HG03571 (cell line): ENCODE data around the gene THSD7B.
"Not testable (repeated sequence)": the region's sequence is repeated elsewhere in the genome, so short reads cannot be mapped to it uniquely, and the experiment has no call there.

ENCODE experiments used
- ATAC-seq: cut with Tn5 transposase; IDR thresholded peaks from one replicate; pipeline ENCODE4 v1.9.1; 2021; ENCODE audit not compliant: unreplicated experiment

The THSD7B gene

DNA sequence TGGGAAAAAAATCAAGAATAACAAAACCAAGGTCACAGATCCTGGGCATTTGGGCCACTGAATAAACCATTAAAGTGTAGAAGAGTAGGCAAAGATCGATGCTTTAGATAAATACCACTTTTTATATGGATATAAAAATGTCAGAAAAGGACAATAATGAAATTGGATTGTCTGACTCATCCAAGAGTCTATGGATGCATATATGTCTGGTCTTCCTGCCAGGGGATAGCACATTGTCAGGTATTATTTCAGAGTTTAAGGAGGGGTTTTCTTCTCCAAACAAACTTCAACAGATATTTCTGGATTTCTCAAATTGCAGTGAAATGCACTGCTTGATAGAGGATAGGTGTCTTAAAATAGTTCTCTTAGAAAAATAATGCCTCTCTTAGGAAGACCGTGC is 466.7 kb downstream of the THSD7B start:
- ATAC-seq: no peak

DNA sequence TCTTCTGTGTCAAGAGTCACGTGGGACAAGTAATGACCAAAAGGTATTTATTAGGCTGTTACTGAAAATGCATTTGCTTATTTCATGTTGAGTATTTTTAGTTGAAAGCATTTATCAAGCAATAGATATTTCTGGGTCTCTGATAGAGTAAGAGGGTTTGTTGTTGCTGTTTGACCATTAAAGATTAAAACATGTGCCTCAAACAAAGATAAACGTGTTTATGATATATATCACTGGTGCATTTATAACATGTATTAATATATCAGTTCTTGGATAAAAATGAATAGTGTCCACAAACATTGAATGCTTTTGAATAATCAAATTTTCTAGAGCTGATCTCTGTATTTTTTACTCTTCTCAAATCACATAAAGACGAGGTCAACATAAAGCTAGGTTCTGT is 467.7 kb downstream of the THSD7B start:
- ATAC-seq: no peak

DNA sequence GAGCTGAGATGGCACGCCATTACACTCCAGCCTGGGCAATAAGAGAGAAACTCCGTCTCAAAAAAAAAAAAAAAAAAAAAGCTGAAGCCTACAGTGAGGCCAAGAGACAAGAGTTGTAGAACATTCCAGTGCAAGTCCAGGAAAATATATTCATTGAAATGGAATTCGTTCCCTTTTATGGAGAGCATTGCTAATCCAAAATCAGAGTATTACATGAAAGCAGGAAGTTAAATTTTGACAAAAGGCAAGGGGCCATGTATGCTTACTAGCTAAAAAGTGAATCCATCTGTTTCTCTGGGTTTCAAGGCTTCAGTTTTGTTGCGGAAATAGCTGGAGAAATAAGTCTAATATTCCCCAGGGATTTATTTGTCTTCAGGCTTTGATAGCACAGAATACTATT is 471.7 kb downstream of the THSD7B start:
- no peak for ATAC-seq

DNA sequence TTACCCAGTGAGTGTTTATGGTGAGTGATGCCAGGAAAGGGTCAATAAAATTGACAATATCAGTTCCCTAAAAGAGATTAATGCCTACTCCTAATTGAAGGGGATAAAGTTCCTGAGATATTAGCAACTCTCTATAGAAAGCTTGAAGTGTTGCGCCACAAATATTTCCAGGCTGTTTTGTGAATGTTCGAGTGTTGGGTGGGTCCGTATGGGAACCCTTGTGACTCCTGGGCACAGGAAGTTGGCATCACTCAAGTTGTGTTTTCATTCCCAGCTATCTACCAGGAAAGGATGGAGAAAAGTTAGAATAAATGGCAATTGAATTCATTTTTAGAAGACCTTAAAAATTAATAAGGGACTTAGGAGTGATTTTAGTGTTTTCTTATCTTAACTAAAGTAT is 472.7 kb downstream of the THSD7B start:
- no peak for ATAC-seq

DNA sequence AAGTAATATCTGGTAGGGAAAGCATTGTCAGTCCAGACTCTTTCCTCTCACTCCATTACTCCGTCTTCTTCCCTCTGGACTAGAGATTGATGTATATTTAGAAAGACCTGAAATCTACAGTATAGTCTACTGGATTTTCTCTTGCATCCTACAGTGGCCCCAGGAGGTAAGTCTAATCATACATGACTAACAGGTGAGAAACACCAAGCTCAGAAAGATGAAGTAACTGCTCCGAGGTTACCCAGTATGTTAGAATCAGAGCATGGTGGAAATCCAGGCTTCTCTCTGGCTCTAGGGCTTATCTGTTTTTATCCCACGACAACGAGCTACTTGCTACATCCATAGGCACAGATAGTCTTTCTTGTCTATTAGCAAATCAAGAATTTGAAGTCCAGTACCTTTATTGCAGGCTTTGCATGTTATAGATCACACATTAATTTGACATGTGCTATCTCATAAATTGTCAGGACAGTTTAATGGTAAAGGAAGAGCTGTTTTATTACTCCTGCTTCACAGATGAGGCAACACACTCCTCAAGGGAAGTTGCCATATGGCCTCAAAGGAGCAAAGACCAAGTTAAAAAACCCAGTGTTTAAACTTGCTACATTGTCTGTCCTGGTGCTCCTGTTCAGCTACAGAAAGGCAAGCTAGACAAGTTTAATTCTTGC is 484.3 kb downstream of the THSD7B start:
- no peak for ATAC-seq

DNA sequence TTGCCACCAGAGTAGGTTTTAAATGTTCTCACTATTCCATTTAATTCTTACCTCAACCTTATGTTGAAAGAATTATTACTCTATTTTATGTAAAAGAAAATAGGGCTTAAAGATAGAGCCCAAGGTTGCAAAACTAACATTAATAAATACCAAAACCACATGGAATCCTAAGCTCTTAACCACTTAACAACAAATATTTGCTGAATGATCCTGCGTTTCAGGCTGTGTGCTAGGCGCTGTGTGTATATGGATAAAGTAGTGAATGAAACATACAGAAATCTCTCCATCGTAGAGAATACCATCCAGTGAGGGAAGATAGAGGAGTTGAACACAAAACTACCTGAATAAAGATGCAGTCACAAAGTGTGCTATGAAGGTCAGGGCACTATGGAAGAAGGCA is 485.1 kb downstream of the THSD7B start:
- ATAC-seq: no peak

DNA sequence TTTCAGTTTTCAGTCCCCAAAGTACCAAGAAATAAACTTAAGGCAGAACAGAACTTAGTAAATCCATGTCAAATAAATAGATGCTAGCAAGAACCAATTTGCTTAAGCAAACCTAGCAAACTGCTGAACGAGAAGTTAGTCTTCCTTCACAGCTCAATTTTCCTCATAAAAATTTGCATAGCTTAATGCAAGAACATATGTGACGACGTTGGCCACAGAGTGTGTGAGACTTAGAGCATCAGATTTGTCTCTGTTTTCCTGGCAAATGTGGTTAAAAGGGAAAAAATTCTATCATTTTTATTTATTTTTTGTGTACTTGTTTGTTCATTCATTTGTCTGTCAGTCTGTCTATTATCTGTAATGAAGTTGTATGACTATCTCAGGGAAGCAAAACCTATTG is 485.7 kb downstream of the THSD7B start:
- ATAC-seq: no peak

DNA sequence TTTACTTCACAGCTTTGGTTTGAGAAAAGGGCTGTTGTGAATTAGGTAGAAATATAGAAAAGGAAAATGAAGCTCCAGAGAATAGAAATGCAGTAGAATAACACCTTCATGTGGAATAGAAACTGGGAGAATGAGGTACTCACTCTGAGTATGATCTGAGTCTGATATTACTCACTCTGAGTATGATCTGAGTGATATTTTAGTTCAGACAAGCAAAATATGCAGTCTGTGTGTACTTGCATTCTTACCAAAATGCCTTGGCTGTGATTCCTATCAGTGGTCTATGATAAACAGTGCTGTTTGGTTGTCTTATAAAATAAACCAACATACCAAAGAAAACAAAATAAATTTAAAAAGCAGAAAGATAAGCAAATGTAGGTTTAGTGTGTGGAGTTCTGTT is 487.6 kb downstream of the THSD7B start:
- no peak for ATAC-seq

DNA sequence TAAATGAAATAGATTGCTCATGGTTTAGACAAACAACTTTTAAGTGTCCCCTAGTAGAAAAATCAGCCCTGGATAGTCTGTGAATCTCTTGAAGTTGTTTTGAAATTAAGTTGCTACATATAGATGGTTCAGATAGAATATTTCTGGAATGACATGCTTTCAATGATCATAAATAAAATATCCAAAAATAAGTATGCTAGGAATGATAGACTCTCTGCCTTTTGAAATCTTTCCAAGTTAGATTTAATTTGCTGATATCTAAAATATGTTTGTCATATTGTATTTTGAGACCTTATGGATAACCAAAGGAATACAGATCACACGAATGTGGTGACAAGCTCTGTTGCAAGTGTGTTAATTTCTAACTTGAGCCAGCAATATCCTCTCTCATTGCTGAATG is 488.7 kb downstream of the THSD7B start:
- no peak for ATAC-seq

DNA sequence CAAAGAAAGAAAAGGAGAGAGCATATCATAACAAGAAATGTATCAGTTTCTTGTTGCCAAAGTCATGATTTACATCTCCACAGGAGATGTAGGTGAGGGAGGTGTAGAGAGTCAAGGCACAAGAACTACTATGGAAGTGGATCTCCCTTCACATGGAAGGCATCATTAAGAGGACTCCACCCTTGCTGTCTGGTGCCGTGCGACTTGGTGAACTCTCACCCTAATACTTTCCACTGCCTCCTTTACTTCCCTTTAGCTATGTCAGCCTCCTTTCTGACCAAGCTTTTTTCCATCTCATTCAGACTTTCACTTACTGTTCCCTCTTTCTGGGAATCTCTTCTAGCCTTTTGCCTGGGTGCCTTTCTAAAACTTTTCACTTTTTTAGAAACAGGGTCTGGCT is 490.0 kb downstream of the THSD7B start:
- no peak for ATAC-seq

DNA sequence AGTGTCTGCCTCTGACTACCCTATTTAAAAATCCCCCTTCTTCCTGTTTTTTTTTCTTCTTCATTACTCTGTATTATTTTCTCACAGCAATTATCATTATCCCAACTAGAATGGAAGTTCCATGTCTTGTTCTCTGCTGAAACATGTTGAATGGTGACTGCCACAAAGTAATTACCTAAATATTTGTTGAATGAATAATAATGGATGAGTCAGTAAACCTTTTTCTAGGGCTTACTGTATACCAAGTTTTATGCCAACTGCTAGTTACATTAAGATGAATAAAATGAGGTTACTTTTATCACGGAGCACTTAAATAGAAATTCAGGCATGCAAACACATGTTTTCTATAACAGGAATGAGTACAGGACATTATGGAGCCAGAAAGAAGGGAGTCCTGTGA is 490.6 kb downstream of the THSD7B start:
- no peak for ATAC-seq

DNA sequence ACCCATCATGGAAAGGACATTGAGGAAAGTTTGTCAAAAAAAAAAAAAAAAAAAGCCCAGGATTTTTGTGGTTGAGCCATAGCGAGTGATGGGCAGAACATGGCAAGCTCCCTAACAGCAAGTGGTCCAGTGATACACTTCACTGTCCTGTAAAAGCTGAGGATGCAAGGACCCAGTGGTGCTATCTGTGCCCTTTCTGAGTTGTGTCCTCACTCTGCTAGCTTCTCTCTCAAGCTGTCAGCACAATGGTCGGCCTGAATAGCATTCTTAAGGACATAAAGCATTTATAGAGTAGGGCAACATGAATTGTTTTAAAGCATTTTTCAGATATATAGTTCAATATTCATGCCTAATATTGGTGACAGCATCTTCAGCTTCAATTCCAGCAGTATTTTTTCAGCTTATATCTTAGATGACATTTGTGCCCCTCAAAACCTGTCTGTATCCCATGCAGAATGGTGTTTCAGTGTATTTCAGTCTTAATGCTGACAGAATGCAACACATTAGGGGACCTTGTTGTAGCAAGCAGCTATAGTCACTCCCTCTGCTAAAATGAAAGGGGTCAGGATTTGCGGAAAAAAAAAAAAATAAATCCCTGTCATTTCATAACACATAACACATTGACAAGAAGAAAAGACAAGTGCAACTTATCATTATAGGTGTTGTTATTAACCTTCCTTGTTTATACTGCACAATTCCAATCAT is 496.7 kb downstream of the THSD7B start:
- ATAC-seq: no peak

DNA sequence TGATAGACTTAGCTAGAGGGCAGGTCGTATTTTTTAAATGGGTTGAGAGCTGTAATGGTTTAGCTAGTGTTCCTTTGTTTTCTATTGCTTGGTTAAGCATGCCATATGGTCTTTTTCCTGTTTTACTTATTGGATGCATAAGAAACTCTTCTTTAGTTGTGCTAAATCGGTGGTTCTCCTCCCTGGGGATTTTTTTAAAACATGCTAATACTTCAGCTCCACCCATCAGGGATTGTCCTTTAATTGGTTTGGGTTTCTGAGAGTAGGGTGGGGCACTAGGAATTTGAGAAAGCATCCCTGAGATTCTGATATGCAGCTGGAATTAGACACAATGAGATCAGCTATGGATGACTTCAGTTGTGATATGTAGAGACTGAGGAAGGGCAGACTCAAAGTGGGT is 497.2 kb downstream of the THSD7B start:
- no peak for ATAC-seq

DNA sequence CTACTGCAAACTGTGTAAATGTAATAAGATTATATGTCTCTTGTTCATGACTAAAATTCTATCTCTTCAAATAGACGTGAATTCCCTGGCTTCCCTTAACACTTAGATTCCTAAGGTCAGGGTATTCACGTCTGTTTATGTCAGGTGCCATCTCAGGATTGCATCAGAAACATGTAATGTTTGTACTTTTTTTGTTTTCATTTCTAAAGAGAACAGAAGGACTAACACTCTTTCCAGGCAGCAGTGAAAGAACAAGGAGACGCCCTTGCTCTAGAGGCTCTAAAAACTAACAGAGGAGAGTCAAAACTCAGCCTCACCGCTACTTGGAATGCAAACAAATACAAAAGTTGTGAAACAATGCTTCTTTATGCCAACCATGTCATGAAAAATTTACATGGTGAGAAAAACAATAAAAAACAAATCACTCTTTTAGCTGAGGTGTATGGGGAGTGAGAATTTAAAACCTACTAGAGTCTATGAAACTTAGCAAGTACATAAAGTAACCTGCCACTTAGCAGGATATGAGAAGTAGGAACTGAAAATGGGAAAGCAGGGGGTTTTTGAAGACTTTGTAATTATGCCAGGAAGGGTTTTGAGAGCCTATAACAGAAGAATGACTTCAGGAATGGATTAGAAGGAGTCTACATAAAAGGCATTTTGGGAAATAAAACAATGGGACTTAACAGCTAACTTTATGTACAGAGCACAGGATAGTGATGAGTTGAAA is 522.7 kb downstream of the THSD7B start:
- ATAC-seq: no peak

DNA sequence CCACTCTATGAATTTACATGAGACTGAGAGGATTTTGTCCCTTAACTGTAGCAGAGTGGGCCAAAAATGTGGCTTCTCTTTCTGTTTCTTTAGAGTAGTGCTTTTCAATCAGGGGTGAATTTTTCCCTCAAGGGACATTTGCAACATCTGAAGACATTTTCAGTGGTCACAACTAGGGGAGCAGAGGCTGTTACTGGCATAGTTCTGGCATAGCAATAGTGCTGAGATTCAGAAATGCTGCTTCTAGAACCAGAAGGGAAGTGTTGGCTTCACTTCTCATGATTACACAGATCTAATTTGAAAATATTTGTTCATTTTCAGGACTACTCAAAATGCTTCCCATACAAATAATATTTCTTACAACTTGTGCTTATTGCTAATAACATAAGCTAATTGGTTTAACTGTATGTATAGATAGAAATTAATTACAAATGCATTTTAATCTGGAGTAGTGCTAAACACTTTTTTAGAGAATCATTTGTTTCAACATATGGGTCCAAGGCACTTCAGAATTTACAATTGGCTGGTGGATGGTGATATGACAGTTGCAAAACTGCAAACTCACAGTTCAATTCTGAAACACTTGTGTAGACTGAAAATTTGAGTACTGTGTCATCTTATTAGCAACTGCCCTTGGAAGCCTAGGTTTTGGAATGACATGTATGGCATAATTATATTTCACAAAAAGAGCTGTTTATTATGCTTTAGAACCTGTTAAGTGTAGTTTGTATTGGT is 526.7 kb downstream of the THSD7B start:
- ATAC-seq: no peak

DNA sequence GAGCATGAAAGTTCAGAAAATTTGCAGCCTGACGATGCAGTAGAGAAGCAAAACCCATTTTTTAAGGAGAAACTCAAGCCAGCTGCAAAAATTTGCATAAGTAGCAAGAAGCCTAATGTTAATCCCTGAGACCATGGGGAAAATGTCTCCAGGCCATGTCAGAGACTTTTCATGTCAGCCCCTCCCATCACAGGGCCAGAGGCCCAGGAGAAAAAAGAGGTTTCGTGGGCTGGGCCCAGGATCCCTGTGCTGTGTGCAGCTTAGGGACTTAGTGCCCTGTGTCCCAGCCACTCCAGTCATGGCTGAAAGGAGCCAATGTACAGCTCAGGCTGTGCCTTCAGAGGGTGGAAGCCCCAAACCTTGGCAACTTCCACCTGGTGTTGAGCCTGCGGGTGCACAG is 533.0 kb downstream of the THSD7B start:
- no peak for ATAC-seq

DNA sequence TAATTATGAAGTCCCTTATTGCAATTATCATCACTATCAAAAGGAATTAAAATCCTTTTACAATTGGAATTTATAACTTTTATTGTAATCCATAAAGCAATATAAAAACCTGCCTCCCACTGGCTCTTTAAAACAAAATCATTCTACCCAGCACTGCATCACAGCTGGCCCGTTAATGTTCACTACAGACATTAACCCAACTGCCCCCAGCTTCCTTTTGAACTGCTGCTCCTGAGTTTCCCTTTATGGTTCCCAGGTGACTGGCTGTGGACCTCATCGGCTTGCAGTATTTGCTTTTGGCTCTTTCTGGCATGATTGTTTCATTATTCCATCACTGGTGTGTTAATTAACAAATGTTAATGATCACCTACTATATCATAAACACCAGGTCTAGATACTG is 535.6 kb downstream of the THSD7B start:
- no peak for ATAC-seq

DNA sequence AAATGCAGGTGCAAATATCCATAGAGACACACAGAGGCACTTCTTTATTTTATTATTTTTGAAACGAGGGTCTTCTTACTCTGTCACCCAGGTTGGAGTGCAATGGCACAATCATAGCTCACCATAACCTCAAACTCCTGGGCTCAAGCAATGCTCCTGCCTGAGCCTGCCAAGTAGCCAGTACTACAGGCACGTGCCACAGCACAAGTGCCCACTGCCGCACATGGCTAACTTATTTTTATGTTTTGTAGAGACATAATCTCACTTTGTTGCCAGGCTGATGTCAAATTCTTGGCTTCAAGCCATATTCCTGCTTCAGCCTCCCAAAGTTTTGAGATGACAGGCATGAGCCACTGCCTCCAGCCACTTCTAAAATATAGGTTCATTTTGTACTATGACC is 537.6 kb downstream of the THSD7B start:
- ATAC-seq: no peak

DNA sequence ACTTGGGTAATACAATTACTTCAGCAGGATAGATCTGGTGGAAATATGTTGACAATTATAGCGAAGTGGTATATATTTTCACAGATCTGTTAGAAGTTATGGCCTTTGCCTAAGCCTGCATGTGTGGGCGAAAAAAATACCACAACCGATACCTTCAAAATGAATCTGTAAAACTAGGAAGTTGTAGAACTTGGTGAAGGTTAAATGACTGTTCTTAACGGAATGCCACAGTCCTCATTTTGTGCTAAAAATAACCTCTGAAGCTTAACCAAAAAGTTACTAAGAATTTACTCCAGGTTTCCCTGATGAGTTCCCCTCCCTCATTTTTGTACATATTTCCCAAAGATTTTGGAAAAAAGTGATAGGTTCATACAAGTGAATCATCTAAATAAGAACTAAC is 550.7 kb downstream of the THSD7B start:
- no peak for ATAC-seq

DNA sequence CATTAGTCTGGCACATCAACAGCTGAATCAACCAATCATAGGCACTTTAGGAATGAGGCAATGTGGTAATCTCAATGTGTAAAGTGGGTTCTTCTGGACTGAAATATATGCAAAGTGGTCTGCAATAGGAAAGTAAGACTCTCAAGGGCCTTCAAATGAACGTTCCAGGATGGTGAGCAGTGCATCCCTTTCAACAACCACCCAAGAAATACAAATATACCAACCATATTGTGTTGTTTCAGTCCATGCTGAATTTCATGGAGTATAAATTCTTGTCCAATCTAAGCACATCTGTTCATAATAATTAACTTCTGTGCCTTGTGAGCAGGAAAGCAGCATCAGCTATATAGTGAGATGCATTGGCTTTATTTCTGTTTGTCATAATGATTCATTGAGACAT is 556.2 kb downstream of the THSD7B start:
- no peak for ATAC-seq

DNA sequence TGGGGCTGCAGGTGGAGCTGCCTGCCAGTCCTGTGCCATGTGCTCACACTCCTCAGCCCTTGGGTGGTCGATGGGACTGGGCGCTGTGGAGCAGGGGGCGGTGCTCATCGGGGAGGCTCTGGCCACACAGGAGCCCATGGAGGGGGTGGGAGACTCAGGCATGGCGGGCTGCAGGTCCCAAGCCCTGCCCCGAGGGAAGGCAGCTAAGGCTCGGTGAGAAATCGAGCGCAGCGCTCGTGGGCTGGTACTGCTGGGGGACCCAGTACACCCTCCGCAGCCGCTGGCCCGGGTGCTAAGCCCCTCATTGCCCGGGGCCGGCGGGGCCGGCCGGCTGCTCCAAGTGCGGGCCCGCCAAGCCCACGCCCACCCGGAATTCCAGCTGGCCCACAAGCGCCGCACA is 566.2 kb downstream of the THSD7B start:
- ATAC-seq: not testable (repeated sequence)
